DMS 273 treated with DMSO at 0.1 percent for 48 hours (cell line): ENCODE measurements around the gene ACBD3.

Source experiments
- DNase-seq: peaks from one replicate; lab custom pipeline; 2025; lab: John Stamatoyannopoulos, UW

ACBD3 gene

DNA sequence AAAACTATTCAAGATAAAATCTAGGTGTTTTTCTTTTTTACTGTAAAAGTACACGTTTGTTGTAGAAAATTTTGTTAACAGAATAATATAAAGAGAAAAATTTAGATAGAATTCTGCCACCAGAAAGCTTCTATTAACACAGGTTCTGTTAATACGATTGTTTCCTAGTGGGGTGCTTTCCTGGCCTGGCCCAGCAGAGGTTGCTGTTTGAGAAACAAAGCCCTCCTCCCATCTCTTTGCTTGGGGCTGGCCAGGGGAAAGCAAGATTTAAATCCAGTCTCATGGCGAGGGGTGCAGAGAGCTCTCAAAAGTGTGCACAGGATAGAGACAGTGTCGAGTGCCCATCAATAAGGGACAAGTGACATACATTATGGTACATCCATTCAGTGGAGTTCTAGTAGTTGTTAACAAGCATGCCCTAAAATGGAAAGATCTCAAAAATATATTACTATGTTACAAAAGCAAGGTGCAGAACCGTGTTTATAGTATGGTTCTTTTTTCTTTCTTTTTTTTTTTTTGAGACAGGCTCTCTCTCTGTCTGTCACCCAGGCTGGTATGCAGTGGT, 14.6 kb upstream of the ACBD3 start:
- no peak for DNase-seq

DNA sequence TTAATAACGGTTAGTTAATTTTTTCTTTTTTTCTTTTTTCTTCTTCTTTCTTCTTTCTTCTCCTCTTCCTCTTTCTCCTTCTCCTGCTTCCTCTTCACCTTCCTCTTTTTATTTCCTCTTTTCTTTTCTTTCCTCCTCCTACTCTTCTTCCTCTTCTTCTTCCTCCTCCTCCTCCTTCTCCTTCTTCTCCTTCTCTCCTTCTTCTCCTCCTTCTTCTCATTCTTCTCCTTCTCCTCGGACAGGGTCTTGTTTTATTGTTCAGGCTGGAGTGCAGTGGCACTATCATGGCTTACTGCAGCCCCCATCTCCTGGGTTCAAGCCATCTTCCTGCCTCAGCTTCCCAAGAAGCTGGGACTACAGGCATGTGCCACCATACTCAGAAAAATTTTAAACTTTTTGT, 13.4 kb upstream of the ACBD3 start:
- DNase-seq: no peak

DNA sequence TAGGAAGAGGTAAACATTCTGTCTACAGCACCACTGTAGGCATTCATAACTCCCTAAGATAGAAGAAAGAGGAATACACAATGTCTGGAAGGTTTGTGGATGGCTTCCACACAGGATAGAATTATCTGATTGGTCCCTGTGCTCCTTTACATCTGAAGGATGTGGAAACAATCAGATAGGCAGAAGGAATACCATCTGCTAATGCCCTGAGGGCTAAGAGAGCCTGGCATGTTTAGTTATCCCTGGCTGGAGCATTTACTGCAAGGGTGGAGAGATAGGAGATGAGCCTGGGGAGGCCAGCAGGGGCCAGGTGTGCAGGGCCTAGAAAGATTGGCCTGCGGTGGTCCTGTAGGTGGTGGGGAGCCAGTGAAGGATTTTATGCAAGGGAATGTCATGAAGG, 8.6 kb upstream of the ACBD3 start:
- DNase-seq: peak; percentile 25

DNA sequence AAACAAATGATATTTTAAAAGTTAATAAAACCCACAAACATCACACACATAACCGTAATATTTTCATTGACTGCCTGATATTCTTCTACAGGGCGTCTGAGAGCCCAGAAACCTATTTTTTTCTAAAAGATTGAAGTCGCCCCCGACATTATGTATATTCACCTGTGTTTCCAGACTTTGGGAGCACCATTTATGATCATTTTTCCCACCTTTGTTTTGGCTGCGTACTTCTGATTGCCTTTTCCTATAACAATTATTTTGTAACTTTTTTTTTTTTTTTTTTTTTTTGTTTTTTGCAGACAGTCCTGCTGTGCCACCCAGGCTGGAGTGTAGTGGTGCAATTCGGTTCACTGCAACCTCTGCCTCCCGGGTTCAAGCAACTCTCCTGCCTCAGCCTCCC, 839 bp upstream of the ACBD3 start:
- no peak for DNase-seq

DNA sequence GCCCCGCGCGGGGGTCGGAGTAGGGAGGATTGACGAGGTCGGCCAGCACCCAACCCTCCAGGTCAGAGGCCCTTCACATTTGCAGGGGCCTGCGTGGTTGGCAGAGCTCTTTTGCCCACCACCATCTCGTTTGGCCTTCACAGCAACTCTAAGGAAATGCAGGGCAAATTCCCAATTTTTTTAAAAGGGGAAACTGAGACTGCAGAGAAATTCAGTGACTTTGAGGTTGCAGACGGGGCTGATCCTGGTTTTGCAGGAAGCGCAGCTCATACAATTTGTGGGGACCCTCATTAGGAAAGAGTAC, 430 bp upstream of the ACBD3 start:
- no peak for DNase-seq

DNA sequence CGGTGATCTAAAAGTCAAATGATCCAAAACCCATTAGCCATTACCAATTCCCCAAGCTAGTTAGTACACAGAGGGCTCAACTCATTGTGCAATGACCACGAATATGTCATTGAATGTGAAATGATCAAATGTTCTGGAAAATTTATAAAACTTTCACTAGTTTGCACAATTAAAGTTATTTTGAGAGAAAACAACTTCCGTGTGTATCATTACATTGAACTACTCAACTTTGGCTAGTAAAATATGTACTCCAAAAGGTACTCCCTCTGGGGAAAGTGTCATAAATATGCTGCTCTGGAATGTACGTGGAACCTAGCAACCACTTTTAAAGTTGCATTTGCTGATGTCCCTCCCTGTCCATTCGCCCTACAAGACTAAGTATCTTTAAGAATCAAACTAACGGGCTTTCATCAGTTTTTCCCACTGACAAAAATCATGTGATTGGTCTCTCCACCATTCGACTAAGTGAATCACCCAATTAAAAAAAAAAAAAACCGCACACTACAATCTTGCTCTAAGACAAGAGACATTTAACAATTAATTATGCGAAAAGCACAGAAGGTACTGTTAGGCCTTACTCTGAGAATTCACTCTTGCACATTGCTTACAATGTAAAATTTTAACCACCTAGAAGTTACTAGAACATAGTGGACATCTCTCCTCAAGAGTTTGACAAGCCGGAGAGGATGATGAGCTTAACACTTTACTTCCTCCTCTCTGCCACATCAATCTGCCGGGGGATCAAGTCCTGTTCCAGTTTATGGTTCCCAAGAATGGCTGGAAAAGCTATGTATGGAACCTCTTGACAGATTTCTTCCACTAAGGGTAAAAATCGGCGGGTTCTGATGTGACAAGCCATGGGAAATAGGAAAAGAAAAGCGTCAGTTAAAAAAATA, 1.2 kb downstream of the ACBD3 start:
- no peak for DNase-seq

DNA sequence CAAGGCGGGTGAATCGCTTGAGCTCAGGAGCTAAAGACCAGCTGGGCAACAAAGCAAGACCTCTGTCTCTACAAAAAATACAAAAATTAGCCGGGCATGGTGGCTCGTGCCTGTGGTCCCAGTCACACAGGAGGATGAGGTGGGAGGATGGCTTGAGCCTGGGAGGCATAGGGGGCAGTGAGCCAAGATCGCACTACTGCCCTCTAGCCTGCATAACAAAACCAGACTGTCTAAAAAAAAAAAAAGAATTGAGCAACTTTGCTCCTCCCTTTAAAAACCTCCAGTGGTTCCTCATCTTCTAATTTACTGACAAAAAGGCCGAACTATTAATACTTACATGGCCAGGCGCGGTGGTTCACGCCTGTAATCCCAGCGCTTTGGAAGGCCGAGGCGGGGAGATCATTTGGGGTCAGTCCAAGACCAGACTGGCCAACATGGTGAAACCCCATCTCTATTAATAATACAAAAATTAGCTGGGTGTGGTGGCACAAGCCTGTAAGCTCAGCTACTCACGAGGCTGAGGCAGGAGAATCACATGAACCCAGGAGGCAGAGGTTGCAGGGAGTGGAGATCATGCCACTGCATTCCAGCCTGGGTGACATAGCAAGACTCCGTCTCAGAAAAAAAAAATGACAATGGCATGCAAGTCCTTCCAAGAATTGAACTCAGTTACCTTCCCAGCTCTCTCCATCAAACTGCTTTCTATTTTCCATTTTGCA, 4.4 kb downstream of the ACBD3 start:
- no peak for DNase-seq

DNA sequence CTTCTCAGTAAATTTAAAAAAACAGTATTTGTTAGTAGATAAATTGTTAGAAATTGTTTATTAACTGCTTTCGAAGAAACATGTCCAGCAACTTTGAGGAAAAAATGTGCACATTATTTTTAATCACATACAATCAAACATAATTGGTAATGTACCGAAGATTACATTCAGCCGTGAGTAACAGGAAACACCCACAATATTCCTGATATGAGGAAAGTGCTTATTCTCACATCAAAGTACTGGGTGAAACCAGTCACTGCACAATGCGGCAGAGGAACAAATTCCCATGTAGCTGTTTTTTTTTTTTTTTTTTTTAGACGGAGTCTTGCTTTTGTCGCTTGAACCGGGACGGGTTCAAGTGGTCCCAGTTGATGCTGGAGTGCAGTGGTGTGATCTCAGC, 9.7 kb downstream of the ACBD3 start:
- no peak for DNase-seq

DNA sequence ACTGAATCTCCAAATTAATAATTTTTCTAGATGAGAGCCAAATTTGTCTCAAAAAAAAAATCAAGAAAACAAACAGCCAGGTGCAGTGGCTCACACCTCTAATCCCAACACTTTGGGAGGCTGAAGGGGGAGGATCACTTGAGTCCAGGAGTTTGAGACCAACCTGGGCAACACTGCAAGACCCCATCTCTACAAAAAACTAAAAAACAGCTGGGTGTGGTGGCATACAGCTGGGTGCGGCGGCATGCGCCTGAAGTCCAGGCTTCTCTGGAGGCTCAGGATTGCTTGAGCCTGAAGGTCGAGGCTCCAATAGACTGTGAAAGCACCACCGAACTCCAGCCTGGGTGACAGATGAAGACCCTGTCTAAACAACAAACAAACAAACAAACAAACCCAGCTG, 14.0 kb downstream of the ACBD3 start:
- DNase-seq: no peak

DNA sequence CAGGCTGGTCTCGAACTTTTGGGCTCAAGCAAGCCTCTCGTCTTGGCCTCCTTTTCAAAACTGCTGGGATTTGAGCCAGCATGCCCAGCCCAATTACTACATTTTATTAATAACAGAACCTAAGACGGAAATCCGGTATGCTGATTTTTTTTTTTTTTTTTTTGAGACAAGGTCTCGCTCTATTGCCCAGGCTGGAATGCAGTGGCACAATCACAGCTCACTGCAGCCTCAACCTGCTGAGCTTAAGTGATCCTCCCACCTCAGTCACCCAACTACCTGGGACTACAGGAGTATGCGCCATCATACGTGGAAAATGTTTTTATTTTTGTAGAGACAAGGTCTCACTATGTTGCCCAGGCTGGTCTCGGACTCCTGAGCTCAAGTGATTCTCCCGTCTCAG, 20.2 kb downstream of the ACBD3 start:
- DNase-seq: no peak

DNA sequence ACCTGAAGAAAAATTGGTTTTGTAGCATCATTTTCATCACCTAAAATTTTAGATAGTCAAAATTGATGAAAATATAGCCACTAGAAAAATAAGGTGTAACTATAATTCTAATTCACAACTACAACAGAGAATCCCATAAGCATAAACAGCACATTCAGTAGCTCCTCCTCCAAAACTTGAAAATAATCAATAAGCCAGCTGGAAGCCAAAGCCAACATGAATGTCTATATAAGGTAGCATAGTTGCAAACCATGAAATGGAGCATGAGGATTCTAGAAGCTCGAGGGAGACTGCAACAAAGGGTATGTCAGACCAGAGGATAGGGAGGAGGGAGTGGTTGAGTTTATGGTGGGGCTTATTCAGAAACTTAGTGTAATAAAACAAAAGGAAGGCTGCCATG, 22.4 kb downstream of the ACBD3 start:
- DNase-seq: no peak

DNA sequence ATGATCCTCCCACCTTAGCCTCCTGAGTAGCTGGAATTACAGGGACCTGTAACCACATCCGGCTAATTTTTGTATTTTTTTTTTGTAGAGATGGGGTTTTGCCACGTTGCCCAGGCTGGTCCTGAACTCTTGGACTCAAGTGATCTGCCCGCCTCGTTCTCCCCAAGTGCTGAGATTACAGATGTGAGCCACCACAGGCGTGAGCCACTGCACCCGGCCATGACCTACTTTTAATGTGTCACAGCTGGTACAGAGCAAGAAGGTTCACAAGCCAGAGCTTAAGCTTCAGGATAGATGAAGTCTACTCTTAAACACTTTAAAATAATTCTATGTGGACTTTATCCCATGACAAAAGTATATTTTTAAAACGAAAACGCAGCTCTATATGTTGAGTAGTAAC, 23.6 kb downstream of the ACBD3 start:
- no peak for DNase-seq

DNA sequence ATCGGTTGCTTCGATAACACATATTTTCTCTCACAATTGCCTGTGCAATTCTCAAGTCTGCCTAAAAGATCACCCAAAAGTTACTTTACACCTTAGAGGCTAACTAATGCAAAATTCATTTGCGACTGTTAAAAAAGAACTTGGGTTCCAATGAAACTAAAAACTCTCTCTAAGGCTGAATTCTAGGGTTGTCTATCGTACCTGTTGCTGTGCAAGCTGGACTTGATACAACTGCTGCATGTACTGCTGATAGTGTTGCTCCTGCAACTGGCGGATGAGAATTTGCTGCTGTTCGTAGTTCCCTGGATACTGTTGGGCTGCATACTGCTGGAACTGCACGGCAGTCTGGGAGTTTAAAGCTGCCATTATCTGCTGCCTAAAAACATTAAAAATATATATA, 27.6 kb downstream of the ACBD3 start:
- no peak for DNase-seq

DNA sequence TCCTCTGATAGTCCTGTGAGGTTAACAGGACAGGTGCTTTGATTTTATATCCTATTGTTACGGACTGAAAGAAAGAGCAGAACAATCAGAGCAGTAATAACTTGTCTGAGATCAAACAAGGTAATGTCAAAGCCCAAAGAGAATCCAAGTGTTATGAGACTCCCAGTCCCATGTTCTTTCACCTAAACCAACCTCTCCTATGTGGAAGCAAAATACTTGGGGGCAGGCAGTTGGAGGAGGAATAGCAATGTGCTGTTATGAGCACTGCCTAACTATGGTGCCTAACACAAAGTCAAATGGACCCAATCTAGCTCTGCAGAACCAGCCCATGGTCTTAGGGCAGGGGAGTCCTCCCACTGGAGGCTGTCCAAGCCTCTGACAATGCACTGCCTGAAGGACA, 28.1 kb downstream of the ACBD3 start:
- DNase-seq: no peak

DNA sequence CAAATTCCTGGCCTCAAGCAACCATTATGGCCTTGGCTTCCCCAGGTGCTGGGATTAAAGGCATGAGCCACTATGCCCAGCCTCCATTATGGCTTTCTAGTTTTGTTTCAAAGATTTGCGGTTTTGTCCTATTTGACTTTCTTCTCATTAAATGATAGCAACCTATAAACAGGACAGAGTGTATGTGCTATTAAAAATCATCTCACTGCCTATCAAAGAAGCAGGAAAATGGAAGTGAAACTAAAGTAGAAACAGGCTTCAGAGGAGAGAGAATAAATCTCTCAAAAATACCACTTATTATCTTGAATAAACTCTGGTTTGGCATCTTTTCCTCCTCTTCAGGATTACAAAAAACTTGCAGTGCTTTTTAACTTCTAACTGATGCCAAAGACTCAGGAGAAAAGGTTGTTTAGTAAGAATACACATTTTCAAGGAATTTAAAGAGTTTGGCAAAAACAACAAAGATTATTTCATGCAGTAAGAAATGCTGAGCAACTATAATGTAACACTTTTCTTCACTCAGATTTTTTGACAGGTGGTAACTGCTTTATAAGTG, 28.7 kb downstream of the ACBD3 start:
- no peak for DNase-seq

DNA sequence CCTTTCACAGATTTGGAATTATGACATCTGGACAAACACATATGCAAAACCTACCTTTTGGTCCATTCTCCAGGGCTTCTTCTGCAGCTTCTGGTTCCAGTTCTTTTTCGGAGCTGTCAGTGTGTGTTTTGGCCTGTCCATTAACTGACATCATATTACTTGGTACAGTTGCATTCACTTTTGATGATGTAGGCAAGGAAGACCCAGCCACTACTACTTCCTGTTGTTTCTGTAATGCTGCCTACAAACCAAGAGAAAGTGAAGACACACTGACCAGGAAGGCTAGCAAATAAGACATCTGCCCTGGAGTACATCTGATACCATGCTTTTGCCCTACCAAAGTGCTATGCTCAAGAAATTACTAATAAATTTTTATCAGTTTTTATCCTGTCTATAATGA, 31.9 kb downstream of the ACBD3 start:
- no peak for DNase-seq

DNA sequence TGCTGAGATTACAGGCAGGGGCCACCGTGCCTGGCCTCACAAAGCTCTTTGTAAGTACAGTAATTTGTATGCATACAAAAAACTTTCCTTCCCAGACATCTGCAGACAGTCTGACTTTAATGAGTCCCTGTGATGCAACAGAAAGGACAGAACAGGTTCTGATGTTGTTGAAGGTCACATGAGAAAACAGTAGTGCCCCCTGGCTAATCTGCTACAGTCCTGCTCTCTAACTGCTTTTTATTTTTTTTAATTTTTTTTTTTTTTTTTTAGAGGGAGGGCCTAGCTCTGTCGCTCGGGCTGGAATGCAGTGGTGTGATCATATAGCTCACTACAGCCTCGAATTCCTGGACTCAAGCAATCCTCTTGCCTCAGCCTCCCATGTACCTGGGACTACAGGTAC, 36.7 kb downstream of the ACBD3 start:
- DNase-seq: no peak

DNA sequence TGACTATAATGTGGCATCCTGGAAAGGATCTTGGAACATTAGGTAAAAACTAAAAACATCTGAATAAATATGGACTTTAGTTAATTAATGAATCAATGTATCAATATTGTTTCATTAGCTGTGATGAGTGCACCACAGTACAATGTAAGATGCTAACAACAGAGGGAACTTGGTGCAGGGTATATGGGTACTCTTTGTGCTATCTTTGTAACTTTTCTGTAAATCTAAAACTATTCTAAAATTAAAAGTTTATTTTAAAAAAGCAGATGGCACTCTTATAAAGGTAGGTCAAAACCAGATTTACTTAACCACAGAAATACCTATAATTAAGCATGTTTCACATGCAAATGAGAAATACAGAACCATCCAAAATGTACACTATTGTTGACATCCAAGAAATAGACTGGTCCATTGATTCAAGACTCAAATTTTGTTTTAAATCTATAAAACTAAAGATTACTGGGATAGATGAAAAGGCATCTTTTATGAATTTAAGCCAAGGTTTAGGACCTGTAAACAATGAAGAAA, 38.4 kb downstream of the ACBD3 start:
- DNase-seq: no peak

DNA sequence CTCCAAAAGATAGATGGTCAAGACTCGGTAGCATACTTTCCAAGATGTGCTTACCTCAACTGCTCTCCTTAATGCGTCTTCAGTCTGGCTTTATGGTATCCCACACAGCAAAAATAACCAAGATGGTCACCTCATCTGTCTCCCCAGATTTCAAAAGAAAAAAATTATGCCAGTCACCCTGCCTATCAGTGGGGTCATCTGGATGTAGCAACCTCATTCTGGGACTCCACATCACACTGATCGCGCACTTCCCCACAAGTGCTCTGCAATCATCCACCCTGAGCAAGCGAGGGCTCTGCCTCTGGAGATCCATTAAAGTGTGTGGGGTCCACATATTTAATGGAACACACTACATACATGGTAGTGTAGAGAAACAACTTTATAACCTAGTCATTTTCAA, 42.5 kb downstream of the ACBD3 start:
- no peak for DNase-seq

DNA sequence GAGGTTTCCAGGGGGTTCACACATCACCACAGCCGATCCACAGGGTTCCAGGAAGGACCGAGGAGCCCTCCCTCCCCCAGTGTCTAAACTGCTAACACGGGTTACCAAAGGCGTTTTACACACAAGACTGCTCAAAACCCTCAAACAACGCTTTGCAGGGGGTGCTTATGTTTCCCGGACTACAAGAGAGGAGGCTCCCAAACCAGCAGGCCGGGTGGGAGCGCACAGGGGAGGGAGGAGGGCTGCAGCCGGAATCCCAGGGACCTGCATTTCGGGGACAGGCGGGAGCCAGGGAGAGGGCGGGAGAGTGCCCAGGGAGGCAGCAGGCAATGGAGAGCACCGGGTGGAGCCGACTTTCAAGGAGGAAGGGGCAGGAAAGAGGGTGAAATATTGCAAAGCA, 50.8 kb downstream of the ACBD3 start:
- DNase-seq: no peak

DNA sequence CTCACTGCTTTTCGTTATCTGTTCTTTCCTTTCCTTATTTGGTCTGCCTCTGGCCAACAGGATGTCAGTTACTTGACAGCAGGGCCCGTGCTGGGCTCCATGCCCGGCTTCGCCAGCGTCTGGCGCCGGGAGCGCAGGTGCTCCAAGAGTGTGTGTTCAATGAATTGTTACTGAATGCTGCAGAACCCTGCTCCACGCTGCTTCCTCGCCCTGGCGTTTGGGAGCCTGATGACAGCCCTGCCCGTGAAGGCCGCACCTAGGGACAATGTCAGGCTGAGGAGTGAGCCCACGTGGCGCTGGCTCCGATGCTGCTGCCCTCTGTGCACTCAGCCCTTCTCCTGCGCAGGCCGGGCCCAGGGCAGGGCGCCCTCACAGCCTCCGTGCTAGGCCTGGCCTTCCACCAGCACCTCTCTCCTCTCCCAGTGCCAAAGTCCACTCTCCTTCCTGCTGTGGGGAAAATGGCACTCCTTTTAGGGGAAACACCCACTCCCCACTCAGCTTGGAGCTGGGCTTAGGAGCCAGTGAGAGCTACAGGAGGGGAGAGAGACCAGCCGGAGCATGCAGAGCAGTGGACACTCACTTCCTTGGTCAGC, 51.4 kb downstream of the ACBD3 start:
- peak; percentile 69 for DNase-seq
